ENCODE results near the gene SLC39A12. TPM values are rescaled to one million over a fixed set of nuclear protein-coding genes. Genes with fewer than 3 reads are reported as not detected.

The SLC39A12 gene
- polyA plus RNA-seq, 1 of the 3 experiments (the other 2 are of a cell fraction), result not detected

DNA sequence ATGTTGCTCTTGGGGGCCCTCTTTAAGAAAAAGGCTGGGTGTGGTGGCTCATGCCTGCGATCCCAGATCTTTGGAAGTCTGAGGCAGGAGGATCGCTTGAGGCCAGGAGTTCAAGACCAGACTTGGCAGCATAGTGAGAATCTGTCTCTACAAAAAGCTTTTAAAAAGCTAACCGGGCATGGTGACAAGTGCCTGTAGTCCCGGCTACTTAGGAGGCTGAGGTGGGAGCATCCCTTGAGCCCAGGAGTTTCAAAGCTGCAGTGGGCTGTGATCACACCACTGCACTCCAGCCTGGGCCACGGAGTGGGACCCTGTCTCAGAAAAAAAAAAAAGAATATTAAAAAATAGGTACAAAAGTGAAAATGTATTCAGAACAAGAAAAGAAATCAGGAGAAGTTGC lies 38.1 kb upstream of the SLC39A12 start:
- Histone ChIP-seq H3K27me3 (ENCODE audit: insufficient read depth) (no peaks in the 10 kb centered on the region), H3K4me1 (ENCODE audit: control insufficient read depth in 1 of 2, insufficient read depth in 2 of 2, low read depth in 1 of 2, low read length in 1 of 2) (no peaks in the 10 kb centered on the region; a peak in 1 of 4 replicates), H3K4me3 (ENCODE audit: low read depth in 2 of 2, low read length in 1 of 2) (no peak overlapping the region), H3K9me2 (no peaks in the 10 kb centered on the region), H3K9me3 (no peaks in the 10 kb centered on the region), H3K9ac (no peak overlapping the region), H3K79me2 (ENCODE audit: insufficient read depth) (no peaks in the 10 kb centered on the region), H3K27ac (ENCODE audit: low read depth in 2 of 2, low read length in 1 of 2) (no peak overlapping the region), H3K36me3 (replicated peaks in 1 of 2; ENCODE audit: control insufficient read depth in 1 of 2, insufficient read depth in 2 of 2, low read length in 1 of 2) (no peaks in the 10 kb centered on the region), H3F3A (replicated peaks; ENCODE audit: insufficient read depth) (no peaks in the 10 kb centered on the region), H3K4me2 (no peak overlapping the region), H4K20me1 (ENCODE audit: insufficient read depth) (no peaks in the 10 kb centered on the region), H2AFZ (ENCODE audit: low read depth) (no peak overlapping the region)
- POLR2A ChIA-PET, result no interaction called here
- CTCF ChIA-PET, result interaction anchor here (0.7 to 2.3 kb wide), 2 partner anchors 10 to 303 kb away, joined by 3 to 12 read pairs; no protein-coding TSS in a partner anchor
- TF ChIP-seq TAF1 (IDR thresholded peaks at IDR 0.05; ENCODE audit: borderline replicate concordance, low read depth, low read length), result no peak
- no peak for TF ChIP-seq RFX5 (IDR thresholded peaks at IDR 0.05; ENCODE audit: low read length)
- TF ChIP-seq USF2 (IDR thresholded peaks at IDR 0.05; ENCODE audit: borderline replicate concordance, low read depth, low read length), result no peak
- TF ChIP-seq, protein P1, sequence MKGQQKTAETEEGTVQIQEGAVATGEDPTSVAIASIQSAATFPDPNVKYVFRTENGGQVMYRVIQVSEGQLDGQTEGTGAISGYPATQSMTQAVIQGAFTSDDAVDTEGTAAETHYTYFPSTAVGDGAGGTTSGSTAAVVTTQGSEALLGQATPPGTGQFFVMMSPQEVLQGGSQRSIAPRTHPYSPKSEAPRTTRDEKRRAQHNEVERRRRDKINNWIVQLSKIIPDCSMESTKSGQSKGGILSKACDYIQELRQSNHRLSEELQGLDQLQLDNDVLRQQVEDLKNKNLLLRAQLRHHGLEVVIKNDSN (IDR thresholded peaks at IDR 0.05; ENCODE audit: borderline replicate concordance, low read depth), result no peak
- no peak for TF ChIP-seq RCOR1 (IDR thresholded peaks at IDR 0.05; ENCODE audit: low read length)
- TF ChIP-seq SIN3A (IDR thresholded peaks at IDR 0.05; ENCODE audit: borderline replicate concordance, low read depth, low read length), result no peak
- no peak for TF ChIP-seq TCF12 (IDR thresholded peaks at IDR 0.05)
- TF ChIP-seq YY1 (IDR thresholded peaks at IDR 0.05; ENCODE audit: low read depth), result no peak
- no peak for TF ChIP-seq GATA2 (CRISPR knock-in tag; IDR thresholded peaks at IDR 0.05)
- TF ChIP-seq IRF3 (IDR thresholded peaks at IDR 0.05; ENCODE audit: low read depth, low read length), result no peak
- no peak for TF ChIP-seq MXI1 (IDR thresholded peaks at IDR 0.05; ENCODE audit: low read depth, low read length)
- no peak for TF ChIP-seq NRF1 (IDR thresholded peaks at IDR 0.05; ENCODE audit: low read depth, low read length)
- no peak for TF ChIP-seq CTCF (IDR thresholded peaks at IDR 0.05)
- no peak for DNase-seq
- WGBS (ENCODE audit: low lambda C conversion rate), result 77% methylated on average over 5 of the region's 5 CpGs

Measured in SK-N-SH (cell line).